SK-MEL-5 (cell line): ENCODE measurements around the gene TUBB1. TPM values are rescaled to one million over a fixed set of nuclear protein-coding genes. Genes with fewer than 3 reads are reported as not detected.
"Not testable (repeated sequence)": the region's sequence is repeated elsewhere in the genome, so short reads cannot be mapped to it uniquely, and the experiment has no call there.

ENCODE experiments used
- DNase-seq: peaks from one replicate; pipeline ENCODE4 v3.0.0-alpha.2; 2016; ENCODE audit warnings: low read depth, low spot score
- in situ Hi-C: cut with HindIII; loops from 2 replicates; pipeline ENCODE4 v1.10.0; 2016; ENCODE audit warnings: low sequenced_read_pairs, high pct_unique_total_duplicates, low pct_unique_long_range_greater_than_20kb
- polyA plus RNA-seq, 2 experiments: library from polyadenylated mRNA; depleted of rRNA; stranded (reverse); fragments of >200 nt; gene quantifications; 2 replicates each; pipeline ENCODE4 v1.2.3, GENCODE V29; 2015
- total RNA-seq: library from RNA; depleted of rRNA; stranded (reverse); fragments of >200 nt; shearing (Covaris generic); gene quantifications from 2 replicates; pipeline ENCODE4 v1.2.3, GENCODE V29; 2014; rRNA removed

TUBB1 gene
- not detected in 2 replicates for total RNA-seq
- not detected in 2 replicates for polyA plus RNA-seq (2015; cell fraction: cytosol; rRNA removed)
- polyA plus RNA-seq (2015; cell fraction: nucleus; rRNA removed) = not detected in 2 replicates

DNA sequence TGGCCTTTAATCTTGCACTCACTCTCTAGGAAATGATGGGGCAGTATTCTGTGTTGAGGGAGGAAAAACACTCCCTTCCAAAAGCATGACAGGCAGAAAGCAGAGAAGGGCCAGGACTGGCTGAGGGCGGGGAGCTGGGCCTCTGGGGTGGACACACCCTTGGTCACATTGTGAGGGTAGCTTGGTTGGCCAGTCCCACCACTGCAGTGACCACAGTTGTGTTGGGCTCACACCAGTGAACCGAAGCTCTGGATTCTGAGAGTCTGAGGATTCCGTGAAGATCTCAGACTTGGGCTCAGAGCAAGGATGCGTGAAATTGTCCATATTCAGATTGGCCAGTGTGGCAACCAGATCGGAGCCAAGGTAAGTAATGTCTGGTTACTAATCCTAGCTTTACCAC lies at the start of gene TUBB1:
Gene TUBB1, plus strand, starts transcription at position 213 of the 400 bp plus-strand sequence. Its CDS starts 94 bp downstream, at position 307.
- in situ Hi-C loops = no loop called here
- no peak for DNase-seq

GRCh38 chr20:58969439-58969838 lies 49.8 kb upstream of the TUBB1 start:
- in situ Hi-C loops = no loop called here
- DNase-seq = no peak

GRCh38 chr20:58970146-58970545 lies 49.1 kb upstream of the TUBB1 start:
- in situ Hi-C loops = no loop called here
- DNase-seq = no peak

DNA sequence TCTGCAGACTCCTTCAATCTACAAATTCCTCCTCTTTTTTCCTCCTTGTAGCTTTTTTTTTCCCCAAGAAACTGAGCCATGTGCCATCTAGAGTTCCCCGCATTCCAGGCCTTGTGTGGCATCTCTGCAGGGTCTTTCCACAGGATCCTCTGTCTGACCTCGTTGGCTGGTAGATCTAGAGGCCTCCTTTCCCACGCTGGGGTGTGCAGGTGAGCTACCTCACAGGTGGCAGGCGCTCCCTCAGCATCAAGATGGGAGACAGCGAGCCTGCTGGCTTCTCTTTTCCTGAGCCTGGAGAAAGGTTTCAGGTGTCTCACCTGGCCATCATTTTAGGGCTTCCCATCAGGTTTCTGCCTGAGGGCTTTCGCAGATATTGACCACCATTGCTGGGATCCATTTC lies 47.8 kb upstream of the TUBB1 start:
- in situ Hi-C loops = no loop called here
- DNase-seq = no peak

- in situ Hi-C loops = no loop called here
- DNase-seq = no peak
Observed at GRCh38 chr20:58973179-58973578, 46.0 kb upstream of the TUBB1 start.

GRCh38 chr20:58973866-58974265 lies 45.4 kb upstream of the TUBB1 start:
- in situ Hi-C loops = no loop called here
- no peak for DNase-seq

DNA sequence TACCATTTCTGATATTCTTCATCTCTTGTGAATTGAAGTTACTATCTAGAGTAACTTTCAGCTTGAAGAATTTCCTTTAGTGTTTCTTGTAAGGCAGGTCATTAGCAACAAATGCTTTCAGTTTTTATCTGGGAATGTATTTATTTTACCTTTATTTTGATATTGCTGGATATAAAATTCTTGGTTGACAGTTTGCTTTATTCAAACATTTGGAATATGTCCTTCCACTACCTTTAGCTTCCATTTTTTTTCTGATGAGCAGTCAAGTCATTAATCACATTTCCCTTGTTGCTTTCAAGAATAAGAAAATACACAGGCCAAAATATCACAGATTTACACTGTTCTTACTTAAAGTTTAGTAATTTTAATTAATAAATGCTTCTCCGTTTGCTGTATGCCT lies 43.9 kb upstream of the TUBB1 start:
- no peak for DNase-seq
- in situ Hi-C loops = no loop called here

- in situ Hi-C loops = no loop called here
- no peak for DNase-seq
Observed at GRCh38 chr20:58976061-58976730, 43.0 kb upstream of the TUBB1 start.

GRCh38 chr20:58978351-58979190 lies 40.7 kb upstream of the TUBB1 start:
- no peak for DNase-seq
- in situ Hi-C loops = no loop called here

- peak; percentile 88 for DNase-seq
- in situ Hi-C loops = no loop called here
Observed at GRCh38 chr20:58980711-58981627, 38.3 kb upstream of the TUBB1 start, which contains the start of gene NELFCD. Gene NELFCD, plus strand, starts transcription at chr20:58981256. Its CDS starts 54 bp downstream, at chr20:58981310.

- DNase-seq = peak; percentile 34
- in situ Hi-C loops = no loop called here
Observed at GRCh38 chr20:58981628-58982364, 37.4 kb upstream of the TUBB1 start.

- in situ Hi-C loops = no loop called here
Observed at GRCh38 chr20:58982406-58983114, 36.7 kb upstream of the TUBB1 start.

GRCh38 chr20:58983115-58983468 lies 36.1 kb upstream of the TUBB1 start:
- in situ Hi-C loops = not testable (repeated sequence)

More at GRCh38 chr20:58982406-58983114, 36.7 kb upstream of the TUBB1 start:
- DNase-seq = no peak

GRCh38 chr20:58984691-58985090 lies 34.5 kb upstream of the TUBB1 start:
- in situ Hi-C loops = no loop called here
- DNase-seq = no peak

More at GRCh38 chr20:58983115-58983468, 36.1 kb upstream of the TUBB1 start:
- DNase-seq = not testable (repeated sequence)

DNA sequence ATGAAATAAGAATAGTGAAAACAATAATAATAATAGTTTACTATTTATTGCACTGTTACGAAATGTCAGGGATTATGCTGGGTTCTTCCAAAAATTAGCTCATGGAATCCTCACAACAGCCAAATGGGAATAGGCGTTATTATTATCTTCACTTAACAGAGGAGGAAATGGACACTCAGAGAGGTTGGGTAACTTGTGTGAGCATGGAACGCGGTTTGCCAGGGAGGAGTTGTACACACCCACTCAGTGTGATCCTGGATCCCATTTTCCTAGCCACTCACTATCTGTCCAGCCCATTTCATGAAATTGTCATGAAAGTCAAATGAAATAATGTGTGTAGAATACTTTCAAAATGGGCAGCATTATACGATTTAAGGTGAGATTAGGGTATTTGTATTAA lies 33.6 kb upstream of the TUBB1 start:
- no peak for DNase-seq
- in situ Hi-C loops = no loop called here

DNA sequence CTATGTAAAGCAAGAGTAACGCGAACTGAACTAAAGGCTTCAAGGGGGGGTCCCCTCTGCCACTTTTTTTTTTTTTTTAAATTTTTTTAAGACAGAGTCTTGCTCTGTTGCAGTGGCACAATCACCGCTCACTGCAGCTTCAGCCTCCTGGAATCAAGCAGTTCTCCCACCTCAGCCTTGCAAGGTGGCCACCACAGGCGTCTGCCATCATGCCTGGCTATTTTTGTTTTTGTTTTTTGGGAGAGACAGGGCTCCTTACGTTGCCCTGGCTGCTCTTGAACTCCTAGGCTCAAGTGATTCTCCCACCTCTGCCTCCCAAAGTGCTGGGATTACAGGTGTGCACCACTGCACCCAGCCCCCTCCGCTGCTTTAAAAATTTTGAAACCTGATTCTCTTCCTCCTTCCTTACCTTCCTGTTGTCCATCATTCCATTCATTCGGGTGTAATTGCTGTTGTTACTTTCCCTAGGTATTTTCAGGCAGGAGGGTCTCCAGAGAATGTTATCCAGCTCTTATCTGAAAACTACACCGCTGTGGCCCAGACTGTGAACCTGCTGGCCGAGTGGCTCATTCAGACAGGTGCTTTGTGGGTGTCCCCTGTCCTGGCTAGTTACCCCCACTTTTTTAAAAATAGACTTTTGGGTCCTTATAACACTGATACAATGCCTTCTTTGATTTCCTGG lies 32.8 kb upstream of the TUBB1 start:
- no peak for DNase-seq
- in situ Hi-C loops = no loop called here
